SK-N-SH (cell line): ENCODE data around the gene EIF1.

ENCODE experiments used
- ELF1 ChIP-seq: IDR thresholded peaks from 2 replicates; pipeline ENCODE4 v1.4.0; 2012
- EZH2phosphoT487 ChIP-seq: fragments of 200-600 bp; sonication (generic); IDR thresholded peaks from 2 replicates; pipeline ENCODE4 v1.6.1; 2017; ENCODE audit warnings: low read depth, mixed run types, mild to moderate bottlenecking, antibody characterized with exemption, moderate library complexity, borderline replicate concordance
- GATA2 ChIP-seq: sonication (generic); formaldehyde crosslinking; IDR thresholded peaks from 2 replicates; pipeline ENCODE4 v1.5.0; 2020; ENCODE audit warnings: mild to moderate bottlenecking, missing genetic modification reagents
- RFX5 ChIP-seq: IDR thresholded peaks from 2 replicates; pipeline ENCODE4 v1.6.1; 2012; ENCODE audit warnings: mild to moderate bottlenecking, improper control_type of control experiment, low read length
- TAF1 ChIP-seq: IDR thresholded peaks from 2 replicates; pipeline ENCODE4 v1.6.1; 2012; ENCODE audit warnings: low read depth, mild to moderate bottlenecking, low read length, moderate library complexity, borderline replicate concordance
- TCF12 ChIP-seq: IDR thresholded peaks from 2 replicates; pipeline ENCODE4 v1.4.0; 2012
- TEAD4 ChIP-seq: IDR thresholded peaks from 2 replicates; pipeline ENCODE4 v1.4.0; 2012; ENCODE audit warnings: mild to moderate bottlenecking, borderline replicate concordance; ENCODE audit not compliant: insufficient read depth
- YY1 ChIP-seq: IDR thresholded peaks from 2 replicates; pipeline ENCODE4 v1.4.0; 2012; ENCODE audit warnings: low read depth, mild to moderate bottlenecking
- TF ChIP-seq, protein P1 (sequence below): fragments of 200-600 bp; sonication (generic); IDR thresholded peaks from 2 replicates; pipeline ENCODE4 v1.6.1; 2017; ENCODE audit warnings: antibody characterized with exemption, mild to moderate bottlenecking, moderate library complexity
- TF ChIP-seq, protein P2 (sequence below): IDR thresholded peaks from 2 replicates; pipeline ENCODE4 v1.6.1; 2012; ENCODE audit warnings: mild to moderate bottlenecking, low read depth, low read length, moderate library complexity
- TF ChIP-seq, protein P3 (sequence below): IDR thresholded peaks from 2 replicates; pipeline ENCODE4 v1.4.0; 2012; ENCODE audit warnings: low read depth, borderline replicate concordance

DNA sequence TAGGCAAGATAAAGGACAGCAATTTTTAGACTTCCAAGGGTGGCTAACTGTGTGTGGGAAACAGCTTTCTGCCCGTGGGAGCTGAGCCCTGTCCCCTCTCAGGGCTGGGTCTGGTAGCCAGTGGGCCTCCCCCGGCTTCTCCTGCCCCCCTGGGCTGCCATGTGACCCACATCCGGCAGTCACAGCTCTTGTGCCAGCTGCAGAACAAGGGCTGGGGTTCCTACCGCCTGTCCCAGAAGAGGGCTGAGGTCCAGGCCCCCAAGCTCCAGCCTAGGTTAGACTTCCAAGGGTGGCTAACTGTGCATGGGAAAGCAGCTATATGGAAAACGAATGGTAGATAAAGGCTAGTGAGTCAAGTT, 29.6 kb downstream of the EIF1 start:
- TF ChIP-seq, protein P1, sequence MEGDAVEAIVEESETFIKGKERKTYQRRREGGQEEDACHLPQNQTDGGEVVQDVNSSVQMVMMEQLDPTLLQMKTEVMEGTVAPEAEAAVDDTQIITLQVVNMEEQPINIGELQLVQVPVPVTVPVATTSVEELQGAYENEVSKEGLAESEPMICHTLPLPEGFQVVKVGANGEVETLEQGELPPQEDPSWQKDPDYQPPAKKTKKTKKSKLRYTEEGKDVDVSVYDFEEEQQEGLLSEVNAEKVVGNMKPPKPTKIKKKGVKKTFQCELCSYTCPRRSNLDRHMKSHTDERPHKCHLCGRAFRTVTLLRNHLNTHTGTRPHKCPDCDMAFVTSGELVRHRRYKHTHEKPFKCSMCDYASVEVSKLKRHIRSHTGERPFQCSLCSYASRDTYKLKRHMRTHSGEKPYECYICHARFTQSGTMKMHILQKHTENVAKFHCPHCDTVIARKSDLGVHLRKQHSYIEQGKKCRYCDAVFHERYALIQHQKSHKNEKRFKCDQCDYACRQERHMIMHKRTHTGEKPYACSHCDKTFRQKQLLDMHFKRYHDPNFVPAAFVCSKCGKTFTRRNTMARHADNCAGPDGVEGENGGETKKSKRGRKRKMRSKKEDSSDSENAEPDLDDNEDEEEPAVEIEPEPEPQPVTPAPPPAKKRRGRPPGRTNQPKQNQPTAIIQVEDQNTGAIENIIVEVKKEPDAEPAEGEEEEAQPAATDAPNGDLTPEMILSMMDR: no peak
- no peak for TF ChIP-seq TEAD4
- TF ChIP-seq, protein P2, sequence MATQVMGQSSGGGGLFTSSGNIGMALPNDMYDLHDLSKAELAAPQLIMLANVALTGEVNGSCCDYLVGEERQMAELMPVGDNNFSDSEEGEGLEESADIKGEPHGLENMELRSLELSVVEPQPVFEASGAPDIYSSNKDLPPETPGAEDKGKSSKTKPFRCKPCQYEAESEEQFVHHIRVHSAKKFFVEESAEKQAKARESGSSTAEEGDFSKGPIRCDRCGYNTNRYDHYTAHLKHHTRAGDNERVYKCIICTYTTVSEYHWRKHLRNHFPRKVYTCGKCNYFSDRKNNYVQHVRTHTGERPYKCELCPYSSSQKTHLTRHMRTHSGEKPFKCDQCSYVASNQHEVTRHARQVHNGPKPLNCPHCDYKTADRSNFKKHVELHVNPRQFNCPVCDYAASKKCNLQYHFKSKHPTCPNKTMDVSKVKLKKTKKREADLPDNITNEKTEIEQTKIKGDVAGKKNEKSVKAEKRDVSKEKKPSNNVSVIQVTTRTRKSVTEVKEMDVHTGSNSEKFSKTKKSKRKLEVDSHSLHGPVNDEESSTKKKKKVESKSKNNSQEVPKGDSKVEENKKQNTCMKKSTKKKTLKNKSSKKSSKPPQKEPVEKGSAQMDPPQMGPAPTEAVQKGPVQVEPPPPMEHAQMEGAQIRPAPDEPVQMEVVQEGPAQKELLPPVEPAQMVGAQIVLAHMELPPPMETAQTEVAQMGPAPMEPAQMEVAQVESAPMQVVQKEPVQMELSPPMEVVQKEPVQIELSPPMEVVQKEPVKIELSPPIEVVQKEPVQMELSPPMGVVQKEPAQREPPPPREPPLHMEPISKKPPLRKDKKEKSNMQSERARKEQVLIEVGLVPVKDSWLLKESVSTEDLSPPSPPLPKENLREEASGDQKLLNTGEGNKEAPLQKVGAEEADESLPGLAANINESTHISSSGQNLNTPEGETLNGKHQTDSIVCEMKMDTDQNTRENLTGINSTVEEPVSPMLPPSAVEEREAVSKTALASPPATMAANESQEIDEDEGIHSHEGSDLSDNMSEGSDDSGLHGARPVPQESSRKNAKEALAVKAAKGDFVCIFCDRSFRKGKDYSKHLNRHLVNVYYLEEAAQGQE: no peak
- TF ChIP-seq YY1: no peak
- TF ChIP-seq TAF1: no peak
- TF ChIP-seq, protein P3, sequence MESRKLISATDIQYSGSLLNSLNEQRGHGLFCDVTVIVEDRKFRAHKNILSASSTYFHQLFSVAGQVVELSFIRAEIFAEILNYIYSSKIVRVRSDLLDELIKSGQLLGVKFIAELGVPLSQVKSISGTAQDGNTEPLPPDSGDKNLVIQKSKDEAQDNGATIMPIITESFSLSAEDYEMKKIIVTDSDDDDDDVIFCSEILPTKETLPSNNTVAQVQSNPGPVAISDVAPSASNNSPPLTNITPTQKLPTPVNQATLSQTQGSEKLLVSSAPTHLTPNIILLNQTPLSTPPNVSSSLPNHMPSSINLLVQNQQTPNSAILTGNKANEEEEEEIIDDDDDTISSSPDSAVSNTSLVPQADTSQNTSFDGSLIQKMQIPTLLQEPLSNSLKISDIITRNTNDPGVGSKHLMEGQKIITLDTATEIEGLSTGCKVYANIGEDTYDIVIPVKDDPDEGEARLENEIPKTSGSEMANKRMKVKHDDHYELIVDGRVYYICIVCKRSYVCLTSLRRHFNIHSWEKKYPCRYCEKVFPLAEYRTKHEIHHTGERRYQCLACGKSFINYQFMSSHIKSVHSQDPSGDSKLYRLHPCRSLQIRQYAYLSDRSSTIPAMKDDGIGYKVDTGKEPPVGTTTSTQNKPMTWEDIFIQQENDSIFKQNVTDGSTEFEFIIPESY: no peak
- TF ChIP-seq TCF12: no peak
- TF ChIP-seq GATA2 (CRISPR knock-in tag): no peak
- TF ChIP-seq EZH2phosphoT487: no peak
- TF ChIP-seq RFX5: no peak
- no peak for TF ChIP-seq ELF1
